Activated CD4-positive, alpha-beta memory T cell treated with anti-CD3 and anti-CD28 coated beads, Interleukin-2, amount 10 ng/mL, durations not matched to agents 7 days and 5 days (primary cell): Measurements from ENCODE around the gene RHBDF1. TPM values are rescaled to one million over a fixed set of nuclear protein-coding genes. Genes with fewer than 3 reads are reported as not detected.

ENCODE experiments used
- CTCF ChIA-PET: fragments of 350-600 bp; sonication (Branson Sonifier 250); formaldehyde crosslinking; loops from one replicate; lab custom pipeline; 2021; ENCODE audit warnings: antibody characterized with exemption, inconsistent platforms; lab: Charles Lee
- POLR2A ChIA-PET: fragments of 350-600 bp; sonication (Branson Sonifier 250); formaldehyde crosslinking; loops from one replicate; lab custom pipeline; 2021; ENCODE audit warnings: antibody characterized with exemption; lab: Charles Lee
- DNase-seq: peaks from one replicate; pipeline ENCODE4 v3.0.0-alpha.2; 2020
- H3K27ac Mint-ChIP-seq: one replicate; pipeline ENCODE4 v1.8.0; 2021; ENCODE audit warnings: mild to moderate bottlenecking, mixed read lengths
- H3K27me3 Mint-ChIP-seq: one replicate; pipeline ENCODE4 v1.8.0; 2021; ENCODE audit warnings: mixed read lengths
- H3K36me3 Mint-ChIP-seq: one replicate; pipeline ENCODE4 v1.8.0; 2021; ENCODE audit warnings: low read depth, mixed read lengths
- H3K4me1 Mint-ChIP-seq: one replicate; pipeline ENCODE4 v1.8.0; 2021; ENCODE audit warnings: mixed read lengths
- H3K4me3 Mint-ChIP-seq: one replicate; pipeline ENCODE4 v1.8.0; 2021; ENCODE audit warnings: mild to moderate bottlenecking, mixed read lengths
- H3K9me3 Mint-ChIP-seq: one replicate; pipeline ENCODE4 v1.8.0; 2021; ENCODE audit warnings: mixed read lengths
- total RNA-seq, 2 experiments: library from RNA; stranded (reverse); gene quantifications; one replicate each; pipeline ENCODE4 v1.2.3, GENCODE V29; 2021

RHBDF1 gene
- total RNA-seq, 2 experiments from 2014 or later = 0.18 to 0.23 TPM

- no peak for DNase-seq
- POLR2A ChIA-PET = no interaction called here
- no peaks in the 10 kb centered on the region for H3K4me1 Mint-ChIP-seq
- H3K9me3 Mint-ChIP-seq = no peaks in the 10 kb centered on the region
- CTCF ChIA-PET = interaction anchor here (0.6 to 1.9 kb wide), 4 partner anchors 15 to 33 kb away, joined by 3 to 10 read pairs (median 6); no protein-coding TSS in a partner anchor
- H3K4me3 Mint-ChIP-seq = no peak overlapping the region
- H3K36me3 Mint-ChIP-seq = peaks cover 11% of the 10 kb centered on the region
- no peak overlapping the region for H3K27ac Mint-ChIP-seq
- no peaks in the 10 kb centered on the region for H3K27me3 Mint-ChIP-seq
Observed at GRCh38 chr16:91484-91883, 19.1 kb upstream of the RHBDF1 start.

DNA sequence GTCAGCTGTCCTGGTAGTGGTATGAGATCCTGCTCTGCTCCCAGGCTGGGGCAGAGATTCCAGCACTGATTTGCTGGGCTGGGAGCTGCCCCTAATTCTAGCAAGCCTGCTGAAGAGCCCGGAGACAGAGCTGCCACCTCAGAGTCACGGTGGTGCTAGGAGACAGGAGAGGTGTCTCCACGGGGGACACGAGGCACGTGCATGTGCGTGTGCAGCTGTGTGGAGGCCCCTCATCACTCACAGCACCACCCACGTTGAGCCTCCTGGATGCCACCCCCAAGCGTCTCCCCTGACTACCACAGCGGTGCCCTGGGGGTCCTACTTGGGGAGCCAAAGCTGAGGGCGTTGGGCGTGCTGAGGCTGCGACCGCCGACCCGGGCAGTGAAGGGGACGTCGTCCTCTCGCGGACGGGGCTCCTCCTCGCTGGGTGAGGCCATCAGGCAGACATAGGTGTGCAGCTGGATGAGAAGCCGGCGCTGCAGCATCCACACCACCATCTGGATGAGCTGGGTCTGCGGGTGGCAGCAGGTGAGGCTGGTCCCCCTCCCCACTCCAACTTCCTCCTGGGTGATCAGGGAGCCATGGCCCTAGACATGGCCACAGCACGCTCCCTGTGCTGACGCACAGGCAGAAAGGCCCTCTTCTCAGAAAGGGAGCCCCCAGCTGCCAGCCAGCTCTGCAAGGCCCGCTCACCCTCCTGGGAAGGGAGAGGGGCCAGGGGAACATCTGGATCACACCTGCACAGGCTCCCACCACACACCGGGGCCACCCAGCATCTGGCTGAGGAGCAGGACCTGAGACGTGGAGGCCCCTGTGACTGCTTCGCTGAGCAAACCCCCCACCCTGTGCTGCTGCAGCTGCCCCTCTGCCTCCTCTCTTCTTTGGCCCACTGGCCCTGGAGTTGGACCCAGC, 17.2 kb upstream of the RHBDF1 start:
- Mint-ChIP-seq H3K27me3 (no peaks in the 10 kb centered on the region), H3K4me1 (peaks cover 8% of the 10 kb centered on the region), H3K27ac (no peak overlapping the region), H3K4me3 (no peak overlapping the region), H3K9me3 (no peaks in the 10 kb centered on the region), H3K36me3 (peaks cover 21% of the 10 kb centered on the region)
- ChIA-PET POLR2A (no interaction called here), CTCF (no interaction called here)
- no peak for DNase-seq

- ChIA-PET POLR2A (interaction anchor here (1.0 kb wide), 1 partner anchor 34 kb away, joined by 3 read pairs; no protein-coding TSS in a partner anchor), CTCF (no interaction called here)
Observed at GRCh38 chr16:88613-89012, 16.2 kb upstream of the RHBDF1 start.

GRCh38 chr16:86483-86952, 14.1 kb upstream of the RHBDF1 start:
- H3K4me3 Mint-ChIP-seq = no peak overlapping the region
- no peaks in the 10 kb centered on the region for H3K9me3 Mint-ChIP-seq
- peaks cover 22% of the 10 kb centered on the region for H3K4me1 Mint-ChIP-seq
- no peak overlapping the region for H3K27ac Mint-ChIP-seq
- no peak for DNase-seq
- POLR2A ChIA-PET = no interaction called here
- no peaks in the 10 kb centered on the region for H3K27me3 Mint-ChIP-seq
- CTCF ChIA-PET = interaction anchor here (1.1 to 3.8 kb wide), 2 partner anchors 10 to 21 kb away, joined by 3 to 16 read pairs; no protein-coding TSS in a partner anchor
- H3K36me3 Mint-ChIP-seq = peaks cover 25% of the 10 kb centered on the region

More at GRCh38 chr16:88613-89012, 16.2 kb upstream of the RHBDF1 start:
- DNase-seq = no peak
- Mint-ChIP-seq H3K4me3 (no peak overlapping the region), H3K4me1 (peaks cover 19% of the 10 kb centered on the region), H3K27me3 (no peaks in the 10 kb centered on the region), H3K36me3 (peaks cover 27% of the 10 kb centered on the region), H3K9me3 (no peaks in the 10 kb centered on the region), H3K27ac (no peak overlapping the region)

DNA sequence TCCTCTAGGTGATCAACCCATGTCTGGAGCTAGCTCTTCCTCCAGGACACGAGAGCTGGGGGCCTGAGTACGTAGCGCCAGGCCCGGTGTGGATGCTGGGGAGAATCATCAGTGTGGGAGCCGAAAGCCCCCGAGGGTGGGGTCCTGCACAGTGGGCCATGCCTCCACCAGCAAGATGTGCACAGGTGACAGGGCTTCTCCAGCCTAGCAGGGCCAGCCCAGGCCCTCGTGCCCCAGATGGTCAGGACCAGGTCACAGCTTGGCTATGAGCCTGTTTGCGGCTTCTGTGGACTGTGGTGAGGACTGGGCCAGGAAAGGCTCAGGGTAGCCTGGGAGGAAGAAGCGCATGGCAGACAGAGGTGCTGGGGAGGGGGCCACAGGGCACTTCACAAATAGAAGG, 13.4 kb upstream of the RHBDF1 start:
- H3K36me3 Mint-ChIP-seq = peaks cover 25% of the 10 kb centered on the region
- peak overlapping the region; percentile 52 for H3K27ac Mint-ChIP-seq
- no peak for DNase-seq
- no peaks in the 10 kb centered on the region for H3K27me3 Mint-ChIP-seq
- H3K4me3 Mint-ChIP-seq = no peak overlapping the region
- peaks cover 22% of the 10 kb centered on the region for H3K4me1 Mint-ChIP-seq
- CTCF ChIA-PET = interaction anchor here (1.6 to 3.8 kb wide), 2 partner anchors 11 to 20 kb away, joined by 9 to 16 read pairs; no protein-coding TSS in a partner anchor
- H3K9me3 Mint-ChIP-seq = no peaks in the 10 kb centered on the region
- POLR2A ChIA-PET = interaction anchor here (1.0 to 2.6 kb wide), 4 partner anchors 8 to 32 kb away, joined by 3 to 7 read pairs (median 4); partner anchors contain the start of genes POLR3K and SNRNP25

- H3K27ac Mint-ChIP-seq = peak overlapping the region; percentile 89
- DNase-seq = no peak
- no peak overlapping the region for H3K4me3 Mint-ChIP-seq
- no peaks in the 10 kb centered on the region for H3K27me3 Mint-ChIP-seq
- peaks cover 21% of the 10 kb centered on the region for H3K36me3 Mint-ChIP-seq
- ChIA-PET CTCF (interaction anchor here (1.6 to 3.8 kb wide), 2 partner anchors 11 to 19 kb away, joined by 9 to 16 read pairs; no protein-coding TSS in a partner anchor), POLR2A (interaction anchor here (0.6 to 2.6 kb wide), 6 partner anchors 8 to 295 kb away, joined by 3 to 7 read pairs (median 4); partner anchors contain the start of genes POLR3K and SNRNP25)
- H3K4me1 Mint-ChIP-seq = peaks cover 22% of the 10 kb centered on the region
- no peaks in the 10 kb centered on the region for H3K9me3 Mint-ChIP-seq
Observed at GRCh38 chr16:85407-85782, 13.0 kb upstream of the RHBDF1 start.

- POLR2A ChIA-PET = interaction anchor here (0.6 to 2.6 kb wide), 6 partner anchors 9 to 296 kb away, joined by 3 to 7 read pairs (median 4); partner anchors contain the start of genes POLR3K and SNRNP25
- H3K27me3 Mint-ChIP-seq = no peaks in the 10 kb centered on the region
- H3K36me3 Mint-ChIP-seq = peaks cover 19% of the 10 kb centered on the region
- CTCF ChIA-PET = interaction anchor here (0.7 to 3.8 kb wide), 4 partner anchors 8 to 22 kb away, joined by 3 to 16 read pairs (median 6); no protein-coding TSS in a partner anchor
- no peak overlapping the region for H3K4me3 Mint-ChIP-seq
- DNase-seq = peak; percentile 70
- H3K27ac Mint-ChIP-seq = peak overlapping the region; percentile 89
- no peaks in the 10 kb centered on the region for H3K9me3 Mint-ChIP-seq
- H3K4me1 Mint-ChIP-seq = peaks cover 24% of the 10 kb centered on the region
Observed at GRCh38 chr16:84718-85406, 12.4 kb upstream of the RHBDF1 start.

DNA sequence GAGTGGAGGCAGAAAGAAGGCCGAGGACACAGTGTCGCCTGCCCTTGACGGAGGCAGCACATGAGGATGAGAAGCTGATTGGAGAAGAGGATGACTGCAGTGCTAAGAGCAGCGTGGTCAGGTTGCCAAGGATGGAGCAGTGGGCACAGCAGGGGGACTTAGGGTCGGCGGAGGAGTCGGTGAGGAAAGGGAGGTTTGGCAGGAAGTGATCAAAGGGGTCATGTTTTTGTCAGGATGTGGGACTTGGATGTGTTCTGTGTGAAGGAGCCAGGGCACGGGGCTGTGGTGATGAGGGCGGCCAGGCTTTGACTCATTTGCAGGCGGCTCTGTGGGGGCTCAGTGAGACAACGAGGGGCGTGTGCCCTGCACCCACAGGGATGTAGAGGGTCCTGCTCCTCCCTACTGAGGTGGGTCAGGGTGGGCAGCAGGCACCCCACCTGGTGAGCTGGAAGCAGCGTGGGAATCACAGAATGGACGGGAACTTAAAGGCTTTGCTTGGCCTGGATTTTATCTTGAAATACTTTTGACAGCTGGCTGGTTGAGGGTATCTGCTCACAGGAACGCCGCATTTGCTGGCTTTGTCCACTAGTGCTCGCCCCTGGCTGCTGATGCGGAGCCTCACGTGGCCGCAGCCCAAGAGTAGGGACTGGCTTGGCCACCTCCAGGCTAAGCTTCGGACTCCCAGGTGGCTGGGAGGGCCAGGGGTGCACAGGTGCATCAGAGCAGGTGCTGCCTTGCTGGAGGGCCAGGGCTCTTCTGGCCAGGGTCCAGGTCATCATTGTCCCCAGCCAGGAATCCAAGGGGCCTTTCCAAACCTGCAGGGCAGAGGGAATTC, 11.6 kb upstream of the RHBDF1 start:
- H3K4me1 Mint-ChIP-seq = peaks cover 32% of the 10 kb centered on the region
- no peaks in the 10 kb centered on the region for H3K9me3 Mint-ChIP-seq
- H3K4me3 Mint-ChIP-seq = no peak overlapping the region
- peaks cover 25% of the 10 kb centered on the region for H3K36me3 Mint-ChIP-seq
- H3K27ac Mint-ChIP-seq = peak overlapping the region; percentile 89
- CTCF ChIA-PET = interaction anchor here (0.7 to 3.8 kb wide), 5 partner anchors 9 to 23 kb away, joined by 3 to 16 read pairs (median 4); no protein-coding TSS in a partner anchor
- peak; percentile 39 for DNase-seq
- POLR2A ChIA-PET = interaction anchor here (1.3 to 2.6 kb wide), 4 partner anchors 15 to 31 kb away, joined by 3 to 7 read pairs (median 4); partner anchors contain the start of genes POLR3K and SNRNP25
- H3K27me3 Mint-ChIP-seq = no peaks in the 10 kb centered on the region

GRCh38 chr16:83060-83603, 10.7 kb upstream of the RHBDF1 start:
- H3K4me1 Mint-ChIP-seq = peaks cover 36% of the 10 kb centered on the region
- no peak overlapping the region for H3K4me3 Mint-ChIP-seq
- POLR2A ChIA-PET = interaction anchor here (1.4 kb wide), 1 partner anchor 14 kb away, joined by 3 read pairs; no protein-coding TSS in a partner anchor
- CTCF ChIA-PET = interaction anchor here (0.7 to 3.8 kb wide), 3 partner anchors 13 to 22 kb away, joined by 3 to 16 read pairs (median 3); no protein-coding TSS in a partner anchor
- H3K36me3 Mint-ChIP-seq = peaks cover 25% of the 10 kb centered on the region
- H3K9me3 Mint-ChIP-seq = no peaks in the 10 kb centered on the region
- no peaks in the 10 kb centered on the region for H3K27me3 Mint-ChIP-seq
- H3K27ac Mint-ChIP-seq = peak overlapping the region; percentile 89
- DNase-seq = no peak

GRCh38 chr16:79151-80054, 7.0 kb upstream of the RHBDF1 start:
- POLR2A ChIA-PET = interaction anchor here (1.1 to 3.2 kb wide), 4 partner anchors 10 to 26 kb away, joined by 3 to 18 read pairs (median 10); partner anchors contain the start of genes POLR3K and SNRNP25
- DNase-seq = no peak
- peaks cover 5% of the 10 kb centered on the region for H3K27me3 Mint-ChIP-seq
- peaks cover 42% of the 10 kb centered on the region for H3K4me1 Mint-ChIP-seq
- peaks cover 14% of the 10 kb centered on the region for H3K36me3 Mint-ChIP-seq
- H3K4me3 Mint-ChIP-seq = peak overlapping the region; percentile 84
- CTCF ChIA-PET = interaction anchor here (1.1 to 1.4 kb wide), 2 partner anchors 17 to 27 kb away, joined by 3 to 7 read pairs; no protein-coding TSS in a partner anchor
- peak overlapping the region; percentile 82 for H3K27ac Mint-ChIP-seq
- no peaks in the 10 kb centered on the region for H3K9me3 Mint-ChIP-seq
